OCI-LY7 (cell line): ENCODE measurements around the gene VAMP2. TPM values are rescaled to one million over a fixed set of nuclear protein-coding genes. Genes with fewer than 3 reads are reported as not detected.

Experiments used
- BruUV-seq: library from RNA; stranded (reverse); fragments of 400-500 nt; replicated peaks from 2 replicates; lab custom pipeline; 2021; lab: Mats Ljungman, UMichigan
- CTCF ChIA-PET: fragments of 300-600 bp; sonication (Branson Sonifier 250); formaldehyde crosslinking; loops from one replicate; lab custom pipeline; 2022; ENCODE audit warnings: antibody characterized with exemption; ENCODE audit not compliant: unreplicated experiment; lab: Charles Lee
- POLR2A ChIA-PET: fragments of 300-600 bp; sonication (Branson Sonifier 250); formaldehyde crosslinking; loops from one replicate; lab custom pipeline; 2022; ENCODE audit warnings: antibody characterized with exemption; lab: Charles Lee
- DNase-seq: peaks from one replicate; pipeline ENCODE4 v3.0.0-alpha.2; 2015; ENCODE audit warnings: low spot score
- H2AFZ ChIP-seq: fragments of 200-600 bp; sonication (generic), shearing (Covaris generic); 2 replicates; pipeline ENCODE4 v1.6.1; 2014; ENCODE audit warnings: mild to moderate bottlenecking, antibody characterized with exemption, low read length, moderate library complexity
- H3K27ac ChIP-seq: fragments of 200-600 bp; sonication (generic); 2 replicates; pipeline ENCODE4 v1.5.1; 2014; ENCODE audit warnings: mixed run types, low read depth, mild to moderate bottlenecking, moderate library complexity, low read length, inconsistent platforms; ENCODE audit not compliant: poor library complexity, severe bottlenecking
- H3K36me3 ChIP-seq: fragments of 200-600 bp; sonication (generic); 2 replicates; pipeline ENCODE4 v1.6.1; 2014; ENCODE audit warnings: mild to moderate bottlenecking, antibody characterized with exemption, low read length, moderate library complexity, mixed read lengths; ENCODE audit not compliant: insufficient read depth
- H3K4me1 ChIP-seq: fragments of 200-600 bp; sonication (generic); 2 replicates; pipeline ENCODE4 v1.5.1; 2014; ENCODE audit warnings: mild to moderate bottlenecking, low read length; ENCODE audit not compliant: insufficient read depth, poor library complexity, severe bottlenecking
- H3K4me2 ChIP-seq: fragments of 200-600 bp; sonication (generic); 2 replicates; pipeline ENCODE4 v1.6.1; 2014; ENCODE audit warnings: mild to moderate bottlenecking, low read length
- H3K4me3 ChIP-seq: fragments of 200-600 bp; sonication (generic); 2 replicates; pipeline ENCODE4 v1.5.1; 2014; ENCODE audit warnings: mild to moderate bottlenecking, low read depth, low read length; ENCODE audit not compliant: poor library complexity, severe bottlenecking
- H3K79me2 ChIP-seq: fragments of 200-600 bp; sonication (generic); 2 replicates; pipeline ENCODE4 v1.6.1; 2016; ENCODE audit warnings: low read depth, mild to moderate bottlenecking, low read length, moderate library complexity, mixed read lengths; ENCODE audit not compliant: insufficient read depth
- H3K9me2 ChIP-seq: fragments of 200-600 bp; sonication (generic); 2 replicates; pipeline ENCODE4 v1.6.1; 2016; ENCODE audit warnings: mild to moderate bottlenecking, low read length, mixed read lengths; ENCODE audit not compliant: insufficient read depth
- H3K9me3 ChIP-seq: fragments of 200-600 bp; sonication (generic); 2 replicates; pipeline ENCODE4 v1.6.1; 2014; ENCODE audit warnings: mild to moderate bottlenecking, mixed run types, low read length, mixed read lengths
- H4K20me1 ChIP-seq: fragments of 200-600 bp; sonication (generic); 2 replicates; pipeline ENCODE4 v1.6.1; 2014; ENCODE audit warnings: mild to moderate bottlenecking, antibody characterized with exemption, low read length, moderate library complexity, mixed read lengths; ENCODE audit not compliant: insufficient read depth
- EZH2phosphoT487 ChIP-seq: fragments of 200-600 bp; sonication (generic); IDR thresholded peaks from 2 replicates; pipeline ENCODE4 v1.6.1; 2018; ENCODE audit warnings: low read depth, borderline replicate concordance, mild to moderate bottlenecking, mixed run types, antibody characterized with exemption, low read length, moderate library complexity, mixed read lengths
- intact Hi-C: fragments of 100-400 bp; cut with micrococcal nuclease; formaldehyde crosslinking; loops from one replicate; pipeline ENCODE4 v1.10.0; 2022; ENCODE audit not compliant: unreplicated experiment
- total RNA-seq, 2 experiments: library from RNA; depleted of rRNA in 1 of 2; stranded (reverse); fragments of >200 nt in 1 of 2; shearing (Covaris generic) in 1 of 2; gene quantifications; 2 replicates each; pipeline ENCODE4 v1.2.3, GENCODE V29; 2014 to 2022
- TF ChIP-seq, protein P1 (sequence below): fragments of 200-600 bp; sonication (generic); conservative IDR thresholded peaks from 2 replicates; pipeline ENCODE4 v1.5.1; 2014; ENCODE audit warnings: mild to moderate bottlenecking, antibody characterized with exemption, low read length, moderate library complexity, mixed read lengths

The VAMP2 gene
- total RNA-seq, 2 experiments from 2014 or later = 21.2 to 40.9 TPM

DNA sequence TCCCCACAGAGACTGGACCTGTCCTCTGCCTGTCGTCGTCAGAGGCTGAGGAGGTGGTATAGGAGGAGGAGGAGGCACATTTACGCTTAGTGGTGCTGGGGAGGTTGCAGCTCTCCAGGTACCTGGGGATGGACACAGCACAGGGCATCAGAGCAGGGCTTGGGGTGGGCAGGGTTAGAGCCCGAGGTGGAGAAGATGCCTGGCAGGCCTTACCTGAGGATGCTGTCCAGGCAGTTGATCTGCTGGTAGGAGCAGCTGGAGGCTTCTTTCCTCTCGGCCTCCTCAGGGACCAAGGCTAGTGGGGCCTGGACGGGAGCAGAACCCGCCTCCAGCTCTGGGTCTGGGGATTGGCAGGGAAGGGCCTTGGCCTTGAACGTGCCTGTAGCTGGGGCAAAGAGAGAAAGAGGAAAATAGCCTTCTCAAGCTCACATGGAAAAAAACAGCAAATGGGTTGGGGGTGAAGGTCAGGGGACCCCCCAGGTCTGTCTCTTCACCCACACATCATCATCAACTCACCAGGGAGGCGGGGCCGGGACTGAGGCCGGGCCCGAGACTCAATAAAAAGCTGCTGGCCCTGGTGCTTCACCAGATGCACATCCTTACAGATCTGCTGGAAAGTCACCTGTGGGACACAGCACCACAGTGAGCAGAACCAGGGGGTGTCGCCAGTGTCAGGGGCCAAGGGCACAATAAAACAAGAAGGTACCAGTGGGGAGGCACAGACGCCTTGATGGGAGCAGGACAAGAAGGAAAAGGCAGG lies 16.2 kb downstream of the VAMP2 start:
- ChIA-PET CTCF (no interaction called here), POLR2A (no interaction called here)
- Histone ChIP-seq H4K20me1 (no peaks in the 10 kb centered on the region; the same call in 1 of the 2 replicates), H3K9me2 (no peaks in the 10 kb centered on the region), H3K27ac (no peak overlapping the region), H3K9me3 (no peaks in the 10 kb centered on the region), H3K4me3 (no peak overlapping the region), H2AFZ (no peak overlapping the region), H3K36me3 (peaks cover 72% of the 10 kb centered on the region), H3K4me1 (peaks cover 9% of the 10 kb centered on the region), H3K79me2 (peaks cover 8% of the 10 kb centered on the region; the same call in 1 of the 2 replicates), H3K4me2 (no peak overlapping the region)
- intact Hi-C loops = no loop called here
- no peak for TF ChIP-seq EZH2phosphoT487
- no TSS peak for BruUV-seq
- DNase-seq = no peak

DNA sequence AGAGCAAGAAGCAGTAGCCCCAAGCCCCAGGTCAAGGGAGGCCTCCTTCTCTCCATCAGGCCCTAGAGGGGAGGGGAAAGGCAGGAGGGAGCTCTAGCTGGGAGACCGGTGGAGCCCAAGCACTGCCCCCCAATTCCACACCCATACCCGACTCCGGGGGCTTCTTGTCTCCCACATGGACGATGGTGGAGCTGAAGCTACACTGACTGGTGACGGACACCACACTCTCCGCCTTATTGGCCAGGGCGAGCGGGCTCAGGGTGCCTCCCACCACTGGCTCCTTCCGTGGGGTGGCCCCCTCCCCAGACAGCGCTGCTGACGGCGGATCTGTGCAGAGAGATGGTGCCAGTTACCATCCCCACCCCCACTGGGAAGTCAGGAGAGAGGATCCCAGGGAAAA lies 16.9 kb downstream of the VAMP2 start:
- Histone ChIP-seq H3K79me2 (peaks cover 6% of the 10 kb centered on the region; the same call in 1 of the 2 replicates), H4K20me1 (no peaks in the 10 kb centered on the region; the same call in 1 of the 2 replicates)
- no peak for DNase-seq

DNA sequence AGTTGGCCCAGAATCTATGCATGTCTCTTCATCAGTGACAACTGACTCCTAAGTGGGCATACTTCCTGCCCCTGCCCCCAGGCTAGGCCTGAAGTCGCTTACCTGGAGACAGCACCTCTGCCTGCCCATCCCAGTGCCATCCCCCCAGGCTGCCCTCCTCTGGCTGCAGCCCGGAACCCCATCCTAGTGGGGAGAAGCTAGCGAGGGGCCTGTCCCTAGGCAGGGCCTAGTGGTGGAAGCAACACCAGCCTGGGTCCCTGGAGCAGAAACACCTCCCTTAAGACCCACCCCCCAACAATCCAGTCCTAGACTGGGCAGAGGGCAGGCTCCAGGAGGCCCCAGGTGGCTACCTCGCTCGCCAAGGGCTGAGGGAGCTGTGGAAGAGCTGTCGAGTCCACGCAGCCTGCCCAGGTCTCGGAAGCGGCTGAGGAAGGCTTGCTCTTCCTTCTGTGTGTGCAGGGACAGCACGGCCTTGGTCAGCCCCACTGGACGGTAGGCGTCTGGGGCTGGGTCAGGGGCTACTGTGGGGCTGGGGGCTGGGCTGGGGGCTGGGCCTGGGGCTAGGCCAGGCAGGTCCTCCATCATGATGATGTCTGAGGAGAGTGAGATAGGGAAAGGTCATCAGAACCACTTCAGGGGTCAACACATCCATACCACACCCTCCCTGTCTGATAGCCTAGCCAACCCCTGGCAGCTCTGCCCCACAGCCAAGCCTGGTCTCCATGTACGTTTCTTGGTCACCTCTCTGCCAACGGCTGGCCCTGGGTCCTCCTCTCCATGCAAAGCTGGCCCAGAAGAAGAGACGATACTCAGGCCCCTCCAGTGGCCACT lies 18.1 kb downstream of the VAMP2 start:
- DNase-seq = no peak
- peaks cover 80% of the 10 kb centered on the region for H3K36me3 ChIP-seq

More for the DNA sequence above, 16.9 kb downstream of the VAMP2 start:
- Histone ChIP-seq H3K4me2 (no peak overlapping the region), H3K27ac (no peak overlapping the region), H2AFZ (no peak overlapping the region), H3K9me2 (no peaks in the 10 kb centered on the region), H3K9me3 (no peaks in the 10 kb centered on the region), H3K4me1 (peaks cover 7% of the 10 kb centered on the region), H3K36me3 (peaks cover 79% of the 10 kb centered on the region), H3K4me3 (no peak overlapping the region)
- no peak for TF ChIP-seq EZH2phosphoT487
- TF ChIP-seq, protein P1, sequence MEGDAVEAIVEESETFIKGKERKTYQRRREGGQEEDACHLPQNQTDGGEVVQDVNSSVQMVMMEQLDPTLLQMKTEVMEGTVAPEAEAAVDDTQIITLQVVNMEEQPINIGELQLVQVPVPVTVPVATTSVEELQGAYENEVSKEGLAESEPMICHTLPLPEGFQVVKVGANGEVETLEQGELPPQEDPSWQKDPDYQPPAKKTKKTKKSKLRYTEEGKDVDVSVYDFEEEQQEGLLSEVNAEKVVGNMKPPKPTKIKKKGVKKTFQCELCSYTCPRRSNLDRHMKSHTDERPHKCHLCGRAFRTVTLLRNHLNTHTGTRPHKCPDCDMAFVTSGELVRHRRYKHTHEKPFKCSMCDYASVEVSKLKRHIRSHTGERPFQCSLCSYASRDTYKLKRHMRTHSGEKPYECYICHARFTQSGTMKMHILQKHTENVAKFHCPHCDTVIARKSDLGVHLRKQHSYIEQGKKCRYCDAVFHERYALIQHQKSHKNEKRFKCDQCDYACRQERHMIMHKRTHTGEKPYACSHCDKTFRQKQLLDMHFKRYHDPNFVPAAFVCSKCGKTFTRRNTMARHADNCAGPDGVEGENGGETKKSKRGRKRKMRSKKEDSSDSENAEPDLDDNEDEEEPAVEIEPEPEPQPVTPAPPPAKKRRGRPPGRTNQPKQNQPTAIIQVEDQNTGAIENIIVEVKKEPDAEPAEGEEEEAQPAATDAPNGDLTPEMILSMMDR = no peak
- CTCF ChIA-PET = no interaction called here
- POLR2A ChIA-PET = no interaction called here
- no TSS peak for BruUV-seq
- intact Hi-C loops = no loop called here

More for the DNA sequence above, 18.1 kb downstream of the VAMP2 start:
- Histone ChIP-seq H4K20me1 (no peaks in the 10 kb centered on the region), H3K4me1 (peaks cover 2% of the 10 kb centered on the region), H3K4me2 (no peak overlapping the region), H3K27ac (no peak overlapping the region), H3K4me3 (no peak overlapping the region), H3K9me2 (no peaks in the 10 kb centered on the region), H3K79me2 (no peaks in the 10 kb centered on the region), H3K9me3 (no peaks in the 10 kb centered on the region), H2AFZ (no peak overlapping the region)
- POLR2A ChIA-PET = no interaction called here
- no TSS peak for BruUV-seq
- intact Hi-C loops = no loop called here
- TF ChIP-seq EZH2phosphoT487 = no peak
- TF ChIP-seq, protein P1 = no peak
- CTCF ChIA-PET = interaction anchor here (1.3 kb wide), 1 partner anchor 14 kb away, joined by 5 read pairs; no protein-coding TSS in a partner anchor
